ENCODE measurements around the gene RRP8.

The RRP8 gene

DNA sequence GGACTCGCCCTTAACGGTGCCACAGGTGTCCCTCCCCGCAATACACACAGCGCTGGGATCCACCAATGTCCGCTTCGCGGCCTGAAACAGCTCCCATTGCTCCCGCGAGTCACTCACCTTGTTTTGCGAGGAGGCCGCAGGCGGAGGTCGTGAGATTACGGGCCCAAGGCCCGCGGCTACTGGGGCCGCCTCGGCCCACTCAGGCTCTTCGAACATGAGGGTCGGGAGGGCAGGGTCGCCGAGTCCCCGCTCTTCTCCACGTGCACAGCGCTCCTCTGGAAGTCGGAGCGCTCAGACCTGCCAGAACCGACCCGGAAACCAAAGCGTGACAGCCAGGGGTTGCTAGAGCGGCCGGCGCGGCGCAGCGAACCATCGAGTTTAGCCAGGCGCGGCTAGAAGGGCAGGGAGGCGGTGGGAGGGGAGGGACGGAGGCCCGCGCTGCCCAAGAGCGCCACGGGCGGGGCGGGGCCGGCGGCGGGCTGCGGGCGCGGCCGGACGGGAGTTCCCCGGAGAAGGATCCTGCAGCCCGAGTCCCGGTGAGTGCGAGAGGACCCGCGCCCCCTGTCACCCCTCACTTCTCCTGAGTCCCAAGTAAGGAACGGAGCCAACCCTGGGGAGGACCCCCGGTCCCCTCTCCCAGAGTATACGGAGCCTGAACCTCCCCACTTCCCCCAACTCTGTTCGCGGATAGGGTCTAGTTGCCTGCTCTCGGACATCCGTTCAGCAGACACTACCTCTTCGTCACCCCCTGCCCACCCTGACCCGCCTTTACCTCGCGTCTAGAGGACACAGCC, at the start of gene RRP8, which contains the start of gene ILK:
TSS of gene RRP8 (minus strand) at position 330 of the 794 bp plus-strand sequence. CDS start at position 216, 114 bp downstream.
TSS of gene ILK (plus strand) at position 488 of the 794 bp plus-strand sequence. CDS start 498 bp downstream, outside the sequence.
- DNase-seq = peak; percentile 92

DNA sequence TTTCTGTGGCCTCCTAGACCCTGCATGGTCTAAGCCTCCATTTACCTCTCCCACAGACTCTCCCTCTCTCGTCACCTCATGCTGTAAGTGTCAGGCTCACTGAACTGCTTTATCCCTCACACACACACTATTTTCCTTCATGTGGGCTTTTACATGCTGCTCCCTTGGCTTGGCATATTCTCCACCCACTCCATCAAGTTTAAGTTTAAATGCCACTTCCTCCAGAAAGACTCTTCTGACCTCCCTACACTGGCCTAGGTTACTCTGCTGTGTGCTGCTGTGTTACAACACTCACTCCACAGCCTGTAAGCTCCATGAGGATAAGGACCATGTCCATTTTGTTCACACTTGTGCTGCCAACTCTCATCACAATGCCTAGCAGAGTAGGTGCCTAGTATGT, 49.7 kb upstream of the RRP8 start:
- no peak for DNase-seq

DNA sequence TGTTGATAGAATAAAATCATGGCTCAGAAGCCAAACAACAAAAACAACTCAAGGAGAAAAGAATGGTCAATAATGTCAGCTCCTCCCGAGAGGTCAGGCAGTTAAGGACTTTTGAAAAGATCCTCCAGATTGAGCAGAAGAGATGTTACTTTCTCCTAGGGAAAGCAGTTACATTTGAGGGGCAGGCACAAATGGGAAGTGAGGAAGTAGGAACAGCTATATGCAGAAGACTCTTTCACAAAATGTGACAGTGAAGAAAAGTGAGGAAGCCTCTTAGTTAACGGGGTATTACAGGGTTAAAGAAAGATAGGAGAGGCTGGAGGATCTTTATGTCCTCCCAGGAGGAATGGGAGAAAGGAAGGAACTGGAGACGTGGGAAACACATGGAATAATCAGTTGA, 48.8 kb upstream of the RRP8 start:
- DNase-seq = no peak

DNA sequence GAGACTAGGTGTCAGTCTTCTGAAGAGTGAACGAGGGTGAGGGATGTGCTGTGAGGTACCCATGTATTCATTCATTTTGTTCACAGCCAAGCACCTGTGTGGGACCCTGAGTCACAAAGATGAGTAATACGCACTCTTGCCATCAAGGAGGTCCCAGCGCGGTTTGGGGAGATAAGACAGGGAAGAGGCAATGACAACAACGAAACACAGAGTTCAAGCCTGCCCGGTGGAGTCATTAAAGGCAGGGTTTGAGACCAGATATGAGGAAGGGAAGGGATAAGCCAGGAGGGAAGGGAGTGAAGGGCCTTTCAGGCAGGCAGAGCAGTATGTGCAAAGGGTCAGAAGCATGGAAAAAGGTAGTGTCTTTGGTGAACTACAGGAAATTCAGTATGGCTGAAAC, 47.6 kb upstream of the RRP8 start:
- DNase-seq = no peak

DNA sequence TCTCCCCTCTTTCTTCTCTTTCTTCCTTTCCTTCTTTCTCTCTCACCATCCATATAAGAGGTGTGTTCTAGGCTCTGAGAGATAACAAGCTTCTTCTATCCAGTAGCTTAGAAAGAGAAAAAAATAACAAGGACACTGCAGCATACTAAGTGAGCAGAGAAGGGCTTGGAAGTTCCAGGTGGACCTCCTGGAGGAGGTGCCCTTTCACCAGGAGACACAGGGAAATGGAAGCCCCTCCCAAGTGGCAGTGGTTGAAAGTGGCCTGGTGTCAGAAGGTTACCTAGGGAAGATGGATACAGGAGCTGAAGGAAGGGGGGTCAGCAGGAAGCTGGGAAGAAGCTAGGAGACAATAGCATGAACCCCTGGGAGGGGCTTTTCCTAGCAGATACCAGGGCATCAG, 46.7 kb upstream of the RRP8 start:
- DNase-seq = no peak

DNA sequence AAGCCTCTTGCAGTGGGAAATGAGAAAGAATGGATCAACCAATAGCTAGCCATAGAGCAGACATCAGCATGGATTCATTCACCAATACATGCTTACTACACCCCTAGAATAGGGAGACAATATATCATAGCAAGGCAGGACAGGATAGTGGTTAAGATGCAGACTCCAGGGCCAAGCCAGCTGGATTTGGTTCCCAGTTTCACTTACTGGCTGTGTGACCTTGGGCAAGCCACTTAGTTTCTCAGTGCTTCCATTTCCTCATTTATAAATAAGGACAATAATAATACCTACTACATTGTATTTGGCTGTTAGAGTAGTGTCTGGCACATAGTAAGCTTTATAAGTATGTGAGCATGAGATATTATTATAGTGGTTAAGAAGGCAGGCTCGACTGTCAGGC, 45.1 kb upstream of the RRP8 start:
- DNase-seq = no peak

DNA sequence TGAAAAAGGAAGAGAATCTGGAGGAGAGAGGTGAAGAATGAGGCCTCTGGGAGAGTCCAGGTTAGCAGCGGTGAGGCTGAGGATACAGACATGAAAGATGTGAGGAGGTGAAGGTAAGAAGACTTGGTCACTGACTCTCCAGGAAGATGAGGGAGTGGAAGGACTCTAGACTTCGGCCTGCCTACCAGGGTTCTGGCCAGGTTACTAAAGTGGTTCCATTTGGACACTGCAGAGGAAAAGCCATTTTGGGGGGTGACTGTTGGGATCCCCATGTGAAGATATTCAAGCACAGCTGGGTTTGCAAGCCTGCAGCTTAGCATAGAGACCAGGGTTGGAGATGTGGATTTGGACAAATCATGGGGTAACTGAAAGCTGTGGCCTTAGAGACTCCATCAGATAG, 44.4 kb upstream of the RRP8 start:
- no peak for DNase-seq

DNA sequence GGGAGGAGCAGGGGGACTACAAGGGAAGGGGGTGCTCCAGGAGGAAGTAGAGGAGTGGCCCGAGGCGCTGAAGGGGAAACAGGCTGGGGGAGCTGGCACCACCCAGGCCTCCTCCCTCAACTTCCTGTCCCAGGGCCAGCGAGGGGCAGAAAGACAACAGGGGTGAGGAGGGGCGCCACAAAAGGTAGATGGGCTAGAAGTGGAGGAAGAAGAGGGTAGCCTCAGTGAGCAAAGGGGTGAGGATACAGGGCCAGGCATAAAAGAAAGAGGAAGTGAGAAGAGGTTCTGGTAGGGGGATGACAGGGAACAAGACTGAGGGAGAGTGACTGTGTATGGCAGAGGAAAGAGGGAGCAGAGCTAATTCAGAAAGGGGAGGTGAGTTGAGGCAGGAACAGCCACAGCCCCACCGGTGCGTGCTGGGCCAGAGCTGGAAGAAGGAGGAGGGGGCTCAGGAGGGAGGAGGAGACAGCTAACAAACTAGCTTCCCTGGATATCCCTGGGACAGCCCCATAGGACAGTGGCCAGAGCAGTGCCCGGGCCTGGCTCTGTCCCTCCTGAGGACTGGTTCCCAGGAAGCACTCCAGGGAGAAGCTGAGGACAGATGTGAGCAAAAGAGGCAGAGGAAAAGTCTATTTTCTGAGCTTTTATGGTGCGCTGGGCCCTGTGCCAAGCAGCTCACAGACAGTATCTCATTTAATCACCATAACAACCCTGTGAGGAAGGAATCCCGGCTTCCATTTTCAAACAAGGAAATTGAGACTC, 43.7 kb upstream of the RRP8 start:
- no peak for DNase-seq

DNA sequence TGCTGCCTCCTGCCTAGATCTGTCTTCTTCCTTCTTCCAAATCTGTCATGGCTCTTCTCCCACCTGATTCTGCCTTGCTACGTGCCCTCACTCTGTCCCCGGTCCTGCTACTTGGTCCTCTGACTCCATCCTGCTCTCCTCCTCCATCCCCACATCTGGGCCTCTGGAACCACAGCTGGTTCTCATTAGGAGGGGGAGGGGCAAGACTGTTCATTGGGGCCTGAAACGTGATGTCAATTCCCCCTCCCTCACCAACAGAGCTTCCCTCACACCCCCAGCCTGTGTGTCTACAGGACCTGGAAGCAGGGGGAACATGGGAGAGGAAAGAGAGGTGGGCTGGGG, 43.1 kb upstream of the RRP8 start:
- DNase-seq = peak; percentile 79

DNA sequence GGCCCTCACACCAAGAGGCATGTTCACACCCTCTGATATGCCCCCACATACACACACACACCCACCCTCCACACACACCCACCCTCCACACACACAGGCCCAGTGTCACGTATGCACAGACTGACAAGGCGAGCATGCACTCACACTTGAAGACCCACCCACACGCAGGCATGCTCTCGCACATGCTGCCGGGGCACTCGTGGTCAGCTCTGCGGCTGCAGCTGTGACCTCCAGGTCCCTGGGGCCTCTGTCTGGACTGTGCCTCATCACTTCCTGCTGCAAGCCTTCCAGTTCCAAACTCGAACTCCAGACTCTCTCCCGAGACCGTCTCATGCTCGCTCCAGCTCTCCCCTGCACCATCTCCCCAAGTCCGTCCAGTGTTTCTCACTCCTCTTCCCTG, 42.7 kb upstream of the RRP8 start:
- peak; percentile 93 for DNase-seq

DNA sequence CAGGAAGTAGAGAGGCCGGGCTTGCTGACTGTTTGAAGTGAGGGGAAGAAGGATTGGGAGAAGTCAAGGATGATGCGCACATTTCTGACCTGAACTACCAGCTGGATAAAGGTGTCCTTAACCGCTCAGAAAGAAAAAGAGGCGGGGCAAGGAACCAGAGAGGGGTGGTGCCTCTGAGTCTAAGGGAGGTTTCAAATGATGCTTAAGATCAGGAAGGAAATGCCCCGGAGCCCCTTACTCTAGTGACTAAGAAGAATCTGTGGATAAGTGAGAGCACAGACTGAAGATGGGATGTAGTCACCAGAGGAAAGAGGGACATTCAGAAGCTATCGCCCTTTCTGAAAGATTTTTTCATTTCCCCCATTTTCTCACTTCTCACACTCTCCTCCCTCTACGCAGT, 39.5 kb upstream of the RRP8 start:
- no peak for DNase-seq

DNA sequence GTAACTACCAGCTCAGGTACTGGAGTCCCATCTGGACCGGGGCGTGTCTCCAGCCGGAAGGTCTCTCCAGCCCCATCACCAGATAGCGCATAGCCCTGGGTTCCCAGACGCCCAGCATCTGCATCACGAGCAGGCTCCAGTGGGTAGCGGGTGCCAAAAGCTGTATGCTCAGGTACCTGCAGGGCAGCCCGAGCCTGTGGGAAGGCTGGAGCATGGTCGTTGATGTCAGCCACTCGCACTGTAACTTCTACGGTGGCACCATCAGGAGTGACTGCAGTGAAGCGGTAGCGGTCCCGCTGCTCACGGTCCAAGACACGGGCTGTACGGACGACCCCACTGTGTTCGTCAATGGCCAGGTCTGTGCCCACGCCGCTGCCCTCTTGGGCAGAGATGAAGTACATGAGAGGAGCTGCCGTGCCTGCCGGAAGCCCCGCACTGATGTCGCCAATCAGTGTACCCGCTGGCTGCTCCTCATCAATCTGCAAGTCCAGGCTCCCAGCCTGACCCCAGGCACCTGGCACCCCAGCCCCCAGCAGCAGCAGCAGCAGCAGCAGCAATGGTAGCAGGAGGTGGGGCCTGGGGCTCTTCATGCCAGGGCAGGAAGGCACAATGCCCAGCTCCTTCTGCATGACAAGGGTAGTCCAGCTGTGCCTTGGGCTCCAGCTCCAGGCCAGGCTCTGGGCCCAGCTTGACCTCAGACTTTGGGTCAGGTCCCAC, 37.7 kb upstream of the RRP8 start:
- DNase-seq = no peak

DNA sequence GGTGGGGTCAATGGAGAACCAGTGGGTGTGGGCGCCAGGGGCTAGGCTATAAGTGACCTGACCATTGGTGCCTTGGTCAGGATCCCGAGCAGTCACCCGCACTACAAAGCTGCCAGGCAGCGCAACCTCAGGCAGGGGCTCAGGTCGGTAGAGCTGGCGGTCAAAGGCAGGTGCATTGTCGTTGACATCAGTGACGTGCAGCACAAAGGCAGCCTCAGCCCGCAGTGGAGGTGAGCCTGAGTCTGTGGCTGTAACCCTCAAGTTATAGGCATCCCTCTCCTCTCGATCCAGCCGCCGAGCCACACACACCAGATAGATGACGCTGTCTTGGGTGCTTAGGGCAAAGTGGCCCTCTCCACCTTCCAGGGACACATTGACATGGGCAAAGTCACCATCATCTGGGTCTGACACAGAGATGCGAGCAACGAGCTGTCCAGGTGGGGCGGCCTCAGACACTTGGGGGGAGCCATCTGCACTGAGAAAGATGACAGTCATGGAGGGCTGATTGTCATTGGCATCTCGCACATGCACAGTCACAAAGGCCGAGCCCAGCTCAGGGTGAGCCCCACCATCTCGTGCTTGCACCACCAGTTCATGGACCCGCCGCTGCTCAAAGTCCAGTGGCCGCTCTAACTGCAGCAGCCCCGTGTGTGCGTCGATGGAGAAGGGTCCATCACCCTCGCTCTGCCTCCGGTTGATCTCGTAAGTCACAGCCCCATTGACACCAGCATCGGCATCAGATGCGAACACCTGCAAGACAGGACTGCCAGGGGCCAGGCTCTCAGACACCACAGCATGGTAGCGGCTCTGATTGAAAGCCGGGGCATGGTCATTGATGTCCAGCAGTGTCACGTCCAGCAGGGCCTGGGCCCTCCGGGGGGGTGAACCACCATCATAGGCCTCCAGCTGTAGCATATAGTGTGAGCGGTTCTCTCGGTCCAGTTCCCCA, 36.9 kb upstream of the RRP8 start:
- DNase-seq = no peak

DNA sequence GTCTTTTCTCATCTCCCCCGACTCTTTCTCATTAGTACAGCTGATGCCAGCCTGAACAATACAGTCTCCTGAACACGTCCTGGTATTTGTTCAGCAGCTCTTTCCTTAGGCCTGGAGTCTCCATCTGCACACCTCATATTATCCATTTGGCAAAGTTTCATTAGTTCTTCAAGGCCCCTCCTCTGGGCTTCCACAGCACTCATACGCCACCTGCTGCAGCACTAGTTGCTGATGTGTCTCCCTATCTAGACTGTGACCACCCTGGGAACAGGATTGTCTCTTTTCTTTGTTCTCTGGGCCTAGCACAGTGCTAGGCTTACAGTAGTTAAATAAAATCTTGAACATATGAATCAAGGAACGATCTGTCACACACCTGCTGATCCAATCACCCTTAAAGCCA, 35.0 kb upstream of the RRP8 start:
- peak; percentile 43 for DNase-seq

DNA sequence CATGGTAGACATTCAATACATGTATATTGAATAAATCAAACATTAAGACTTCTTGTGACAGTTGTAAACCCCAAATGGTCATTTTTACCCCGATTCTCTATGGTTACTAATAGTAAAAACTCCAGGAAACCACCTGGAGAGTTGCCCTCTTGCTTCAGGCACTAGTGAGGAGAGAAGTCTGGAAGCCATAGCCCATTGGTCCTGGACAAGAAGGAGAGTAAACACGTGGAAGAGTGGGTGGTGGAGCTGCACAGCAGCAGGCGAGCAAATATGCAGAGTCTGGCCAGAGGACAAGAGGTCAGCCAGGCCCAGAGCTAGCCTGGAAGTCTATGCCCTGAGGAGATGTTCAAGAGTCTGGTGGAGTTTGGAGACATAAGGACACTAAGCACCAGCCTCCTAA, 34.5 kb upstream of the RRP8 start:
- DNase-seq = peak; percentile 99

DNA sequence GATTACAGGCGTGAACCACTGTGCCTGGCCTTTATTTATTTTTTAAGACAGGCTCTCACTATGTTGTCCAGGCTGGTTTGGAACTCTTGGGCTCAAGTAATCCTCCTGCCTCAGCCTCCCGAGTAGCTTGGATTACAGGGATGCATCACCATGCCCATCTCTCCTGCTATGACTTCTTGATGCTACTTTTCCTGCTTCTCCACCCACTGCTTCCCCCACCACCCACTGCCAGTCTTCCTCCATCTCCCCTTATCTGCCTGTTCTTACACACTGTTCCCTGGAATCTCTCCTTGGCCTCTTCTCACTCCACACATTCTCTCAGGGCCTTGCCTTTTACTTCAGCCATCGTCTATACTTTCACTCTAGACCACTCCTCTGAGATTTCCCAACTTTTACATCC, 33.1 kb upstream of the RRP8 start:
- no peak for DNase-seq

DNA sequence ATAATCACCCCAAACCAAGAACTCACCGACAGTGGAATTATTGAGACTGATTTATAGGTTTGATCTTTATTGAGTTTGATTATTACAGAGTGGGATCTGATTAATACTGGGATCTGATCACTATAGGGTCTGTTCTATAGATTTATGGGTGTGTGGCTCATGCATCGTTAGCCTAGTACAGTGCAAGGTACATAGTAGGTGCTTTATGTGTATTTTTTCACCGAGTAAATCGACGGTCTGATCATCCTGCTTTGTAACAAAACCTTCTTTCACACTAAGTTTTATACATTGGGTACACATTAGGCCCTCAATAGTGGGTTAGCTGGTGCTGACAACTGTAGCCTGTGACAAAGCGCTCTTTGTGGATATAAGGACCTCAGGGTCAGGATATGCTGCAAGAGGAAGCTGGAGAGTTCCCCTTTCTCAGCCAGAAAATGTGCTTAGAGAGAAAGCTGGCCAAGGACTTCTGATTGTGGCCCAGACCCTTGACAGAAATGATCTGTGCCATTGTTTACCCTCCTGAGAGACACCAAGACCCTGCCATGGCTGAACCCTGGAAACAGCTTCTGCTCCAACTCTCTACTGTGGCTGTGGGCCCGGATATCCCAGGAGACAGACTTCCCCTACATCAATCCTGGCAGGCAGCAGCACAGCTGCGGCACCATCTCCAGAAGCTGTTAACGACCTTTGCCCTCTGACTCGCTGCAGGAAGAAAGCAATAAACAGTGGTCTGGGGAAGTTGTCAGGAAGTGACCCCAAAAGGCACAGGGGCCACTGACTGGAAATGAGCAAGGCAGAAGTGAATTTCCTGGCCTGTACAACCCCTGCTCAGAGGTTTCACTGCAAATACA, 31.9 kb upstream of the RRP8 start:
- DNase-seq = peak; percentile 97

DNA sequence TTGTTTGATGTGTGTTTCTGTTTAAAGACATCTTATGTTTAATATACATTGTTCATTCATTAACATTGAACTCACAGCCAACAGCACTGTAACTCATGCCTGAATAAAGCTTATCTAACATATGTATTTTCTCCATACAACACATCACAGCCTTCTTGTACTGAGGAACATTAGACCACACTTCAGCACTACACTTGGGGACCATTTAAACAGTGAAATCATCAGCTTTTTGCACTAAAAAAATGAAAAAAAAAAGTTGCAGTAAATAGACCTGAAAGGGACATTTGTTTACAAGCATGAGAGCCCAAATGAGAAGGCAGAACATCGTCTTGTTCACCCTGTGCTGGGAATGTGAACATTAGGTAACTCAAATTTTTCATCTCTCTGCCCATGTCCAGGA, 31.1 kb upstream of the RRP8 start:
- DNase-seq = no peak

DNA sequence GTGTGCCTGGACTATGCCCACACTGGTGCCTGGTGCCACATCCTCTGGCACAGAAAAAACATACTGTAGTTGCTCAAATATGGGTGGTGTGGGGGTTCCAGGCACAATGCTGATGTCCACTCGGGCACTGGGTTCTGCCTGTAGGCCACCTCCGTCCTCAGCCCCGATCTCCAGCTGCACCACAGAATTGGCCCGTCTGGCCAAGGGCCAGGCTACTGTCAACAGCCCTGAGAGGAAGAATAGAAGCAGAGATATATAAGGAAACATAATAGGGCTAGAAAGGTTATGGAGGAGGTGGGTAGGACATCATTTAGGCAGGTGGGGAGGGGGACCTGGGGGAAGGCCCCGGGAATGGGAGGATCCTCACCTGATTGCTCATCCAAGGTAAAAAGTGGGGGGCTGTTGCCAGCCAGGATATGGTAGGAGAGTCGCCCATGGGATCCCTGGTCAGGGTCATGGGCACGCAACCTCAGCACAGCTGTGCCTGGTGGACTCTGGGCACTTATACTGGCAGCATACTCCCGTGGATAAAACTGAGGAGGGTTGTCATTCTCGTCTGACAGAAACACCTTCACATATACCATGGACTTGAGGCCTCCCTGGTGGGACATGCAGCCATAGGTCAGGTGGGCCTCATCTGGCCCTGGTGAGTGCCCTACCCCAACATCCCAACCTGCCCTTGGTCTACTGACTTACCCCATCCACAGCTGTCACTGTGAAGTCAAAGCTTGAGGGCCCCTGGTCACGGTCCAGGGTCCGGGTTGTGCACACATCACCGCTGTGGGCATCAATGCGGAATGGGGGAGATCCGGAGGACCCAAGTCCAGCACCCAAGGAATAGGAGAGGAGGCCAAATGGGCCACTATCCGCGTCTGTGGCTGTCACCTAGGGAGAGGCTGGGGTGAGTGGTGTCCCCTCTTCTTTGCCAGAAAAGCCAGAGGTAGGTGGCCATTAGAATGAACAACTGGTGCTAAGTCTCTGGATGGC, 30.3 kb upstream of the RRP8 start:
- no peak for DNase-seq
